Measurements from ENCODE around the gene UNC13B. TPM values are rescaled to one million over a fixed set of nuclear protein-coding genes. Genes with fewer than 3 reads are reported as not detected.

The UNC13B gene
- total and polyA plus RNA-seq, 2 donors (not counting 3 experiments of a cell fraction or from before 2014, with no cell fraction given) = 30.1 to 46.2 TPM

DNA sequence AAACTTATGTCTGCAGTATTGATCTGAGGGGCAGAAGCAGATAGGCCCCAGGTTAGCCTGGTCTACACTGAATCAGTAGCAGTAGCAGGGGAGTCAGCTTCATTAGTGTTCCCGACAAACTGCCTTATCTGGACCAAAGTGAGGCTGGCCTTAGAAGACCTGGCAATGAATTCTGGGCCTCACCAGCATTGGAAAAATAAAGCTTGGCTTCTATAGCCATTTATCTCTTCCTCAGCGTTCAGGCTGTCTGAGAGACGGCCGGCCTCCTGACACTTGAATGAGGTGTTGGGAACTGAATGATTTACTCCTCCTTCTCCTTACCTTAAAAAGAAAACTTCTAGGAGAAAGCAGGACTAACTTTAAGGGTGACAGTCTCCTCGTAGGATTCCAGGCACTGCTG is 186.3 kb downstream of the UNC13B start:
- H4K20me1 ChIP-seq (replicated peaks; ENCODE audit: control insufficient read depth, extremely low read depth, insufficient read depth, low read length) = no peaks in the 10 kb centered on the region
- no peak overlapping the region for H3K4me2 ChIP-seq (ENCODE audit: insufficient read depth, low read length)
- H3K9me1 ChIP-seq (replicated peaks; ENCODE audit: control insufficient read depth, extremely low read depth, insufficient read depth, low read length) = no peaks in the 10 kb centered on the region
- no peak for DNase-seq (ENCODE audit: low read depth, low spot score)
- no peak for TF ChIP-seq MAX (IDR thresholded peaks at IDR 0.05; ENCODE audit: insufficient read depth, insufficient read length)
- no peak for TF ChIP-seq MYC (IDR thresholded peaks at IDR 0.05; ENCODE audit: low read depth, low read length)
- no peak for TF ChIP-seq POLR2A (IDR thresholded peaks at IDR 0.05; ENCODE audit: low read depth, low read length)
- TF ChIP-seq, protein P1, sequence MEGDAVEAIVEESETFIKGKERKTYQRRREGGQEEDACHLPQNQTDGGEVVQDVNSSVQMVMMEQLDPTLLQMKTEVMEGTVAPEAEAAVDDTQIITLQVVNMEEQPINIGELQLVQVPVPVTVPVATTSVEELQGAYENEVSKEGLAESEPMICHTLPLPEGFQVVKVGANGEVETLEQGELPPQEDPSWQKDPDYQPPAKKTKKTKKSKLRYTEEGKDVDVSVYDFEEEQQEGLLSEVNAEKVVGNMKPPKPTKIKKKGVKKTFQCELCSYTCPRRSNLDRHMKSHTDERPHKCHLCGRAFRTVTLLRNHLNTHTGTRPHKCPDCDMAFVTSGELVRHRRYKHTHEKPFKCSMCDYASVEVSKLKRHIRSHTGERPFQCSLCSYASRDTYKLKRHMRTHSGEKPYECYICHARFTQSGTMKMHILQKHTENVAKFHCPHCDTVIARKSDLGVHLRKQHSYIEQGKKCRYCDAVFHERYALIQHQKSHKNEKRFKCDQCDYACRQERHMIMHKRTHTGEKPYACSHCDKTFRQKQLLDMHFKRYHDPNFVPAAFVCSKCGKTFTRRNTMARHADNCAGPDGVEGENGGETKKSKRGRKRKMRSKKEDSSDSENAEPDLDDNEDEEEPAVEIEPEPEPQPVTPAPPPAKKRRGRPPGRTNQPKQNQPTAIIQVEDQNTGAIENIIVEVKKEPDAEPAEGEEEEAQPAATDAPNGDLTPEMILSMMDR (IDR thresholded peaks at IDR 0.05; ENCODE audit: extremely low read depth in 1 of 2, insufficient read depth in 1 of 2, low read depth in 1 of 2, low read length in 2 of 2) = no peak
- TF ChIP-seq POLR2AphosphoS5 (IDR thresholded peaks at IDR 0.05; ENCODE audit: insufficient read depth, low read depth, low read length) = no peak
- TF ChIP-seq FOS (IDR thresholded peaks at IDR 0.05; ENCODE audit: borderline replicate concordance, insufficient read depth, low read length) = no peak
- no peak for TF ChIP-seq EZH2 (IDR thresholded peaks at IDR 0.05; ENCODE audit: borderline replicate concordance, low read depth, low read length, severe bottlenecking)
- TF ChIP-seq JUN (IDR thresholded peaks at IDR 0.05; ENCODE audit: borderline replicate concordance, insufficient read depth, insufficient read length, low read depth) = no peak
- TF ChIP-seq GATA2 (IDR thresholded peaks at IDR 0.05; ENCODE audit: insufficient read depth, insufficient read length, low read depth, low read length) = no peak
- peaks cover 4% of the 10 kb centered on the region for H3K4me1 ChIP-seq (ENCODE audit: control insufficient read depth, extremely low read depth, insufficient read depth, low read length)
- POLR2A ChIA-PET = no interaction called here
- intact Hi-C loops (cut with micrococcal nuclease) (no loop called here), dilution Hi-C loops (cut with MboI; ENCODE audit: extremely low pct_ligation_motif_present, low sequenced_read_pairs) (no loop called here)
- no peak for FAIRE-seq
- BruUV-seq (replicated peaks) = no TSS peak
- no peaks in the 10 kb centered on the region for H3K27me3 ChIP-seq (ENCODE audit: control insufficient read depth in 2 of 2, insufficient read depth in 2 of 2, low read length in 2 of 2)
- H3K36me3 ChIP-seq (ENCODE audit: control insufficient read depth in 2 of 2, extremely low read depth in 1 of 2, insufficient read depth in 2 of 2, low read length in 2 of 2) = no peaks in the 10 kb centered on the region
- H3K9ac ChIP-seq (replicated peaks; ENCODE audit: extremely low read depth, insufficient read depth, low read length) = no peak overlapping the region
- no peak overlapping the region for H2AFZ ChIP-seq (ENCODE audit: low read depth, low read length)
- no peak overlapping the region for H3K27ac ChIP-seq (ENCODE audit: insufficient read depth, low read depth, low read length)
- H3K79me2 ChIP-seq (ENCODE audit: control insufficient read depth, insufficient read depth, low read length) = no peaks in the 10 kb centered on the region
- H3K4me3 ChIP-seq (replicated peaks in 1 of 3; ENCODE audit: insufficient read depth in 1 of 3, low read depth in 1 of 3, low read length in 3 of 3) = no peak overlapping the region
- no peaks in the 10 kb centered on the region for H3K9me3 ChIP-seq (replicated peaks; ENCODE audit: control insufficient read depth, insufficient read depth, low read length)
- CTCF ChIA-PET = interaction anchor here (1.2 kb wide), 1 partner anchor 13 kb away, joined by 3 read pairs; no protein-coding TSS in a partner anchor

Measured in endothelial cell of umbilical vein (primary cell).